Immature natural killer cell (primary cell): ENCODE data around the gene ZNF319. TPM values are rescaled to one million over a fixed set of nuclear protein-coding genes. Genes with fewer than 3 reads are reported as not detected.

Experiments
- DNase-seq, 3 donors: peaks; one replicate each; pipeline ENCODE4 v3.0.0; 2022; ENCODE audit warnings: mixed read lengths in 1 of 3
- H3K27ac Mint-ChIP-seq, 6 donors: one replicate each; pipeline ENCODE4 v1.8.0; 2020; ENCODE audit warnings: mixed read lengths in 6 of 6, mild to moderate bottlenecking in 5 of 6, inconsistent platforms in 4 of 6, moderate library complexity in 3 of 6
- H3K27me3 Mint-ChIP-seq, 3 donors: one replicate each; pipeline ENCODE4 v1.8.0; 2020 to 2021; ENCODE audit warnings: low read depth in 3 of 3, mild to moderate bottlenecking in 3 of 3, mixed read lengths in 3 of 3, moderate library complexity in 3 of 3, inconsistent platforms in 1 of 3
- H3K36me3 Mint-ChIP-seq, 3 donors: one replicate each; pipeline ENCODE4 v1.8.0; 2020; ENCODE audit warnings: mixed read lengths in 3 of 3, inconsistent platforms in 2 of 3, mild to moderate bottlenecking in 2 of 3
- H3K4me1 Mint-ChIP-seq, 2 donors: one replicate each; pipeline ENCODE4 v1.8.0; 2020; ENCODE audit warnings: inconsistent platforms in 2 of 2, mild to moderate bottlenecking in 2 of 2, mixed read lengths in 2 of 2, moderate library complexity in 1 of 2
- H3K4me3 Mint-ChIP-seq, 5 donors: one replicate each; pipeline ENCODE4 v1.8.0; 2020; ENCODE audit warnings: mild to moderate bottlenecking in 5 of 5, mixed read lengths in 5 of 5, inconsistent platforms in 3 of 5, moderate library complexity in 3 of 5
- H3K9me3 Mint-ChIP-seq, 6 donors: one replicate each; pipeline ENCODE4 v1.8.0; 2020; ENCODE audit warnings: mild to moderate bottlenecking in 6 of 6, mixed read lengths in 6 of 6, inconsistent platforms in 4 of 6, moderate library complexity in 3 of 6
- polyA plus RNA-seq, 3 donors: library from polyadenylated mRNA; unstranded; fragments of 300-500 nt; fragmentation: Illumina TruSeq; gene quantifications; one replicate each; pipeline ENCODE4 v1.2.3, GENCODE V29; 2021

Gene ZNF319
- polyA plus RNA-seq, 3 donors from 2014 or later = 6.8 to 31.2 (median 10.3) TPM

- Mint-ChIP-seq H3K4me1 (peaks cover 0 to 2% of the 10 kb centered on the region in 2 donors), H3K36me3 (no peaks in the 10 kb centered on the region), H3K4me3 (no peak overlapping the region), H3K27ac (no peak overlapping the region), H3K9me3 (no peaks in the 10 kb centered on the region), H3K27me3 (peaks cover 0 to 5% (median 4%) of the 10 kb centered on the region in 3 donors)
- DNase-seq = no peak
These were observed 30.7 kb upstream of the ZNF319 start for GRCh38 chr16:58031016-58031800.

GRCh38 chr16:58030136-58030840 lies 29.8 kb upstream of the ZNF319 start:
- peaks cover 0 to 2% of the 10 kb centered on the region in 2 donors for H3K4me1 Mint-ChIP-seq
- no peak overlapping the region for H3K4me3 Mint-ChIP-seq
- H3K27ac Mint-ChIP-seq = no peak overlapping the region
- DNase-seq = no peak
- no peaks in the 10 kb centered on the region for H3K36me3 Mint-ChIP-seq
- peaks cover 0 to 5% (median 4%) of the 10 kb centered on the region in 3 donors for H3K27me3 Mint-ChIP-seq
- no peaks in the 10 kb centered on the region for H3K9me3 Mint-ChIP-seq

- Mint-ChIP-seq H3K9me3 (no peaks in the 10 kb centered on the region), H3K4me1 (peaks cover 8 to 9% of the 10 kb centered on the region in 2 donors), H3K27me3 (peaks cover 0 to 10% (median 8%) of the 10 kb centered on the region in 3 donors), H3K36me3 (no peaks in the 10 kb centered on the region), H3K4me3 (no peak overlapping the region), H3K27ac (no peak overlapping the region)
- DNase-seq = no peak
These were observed 28.9 kb upstream of the ZNF319 start for GRCh38 chr16:58029410-58029809.

- no peak for DNase-seq
- Mint-ChIP-seq H3K9me3 (no peaks in the 10 kb centered on the region), H3K27me3 (peaks cover 0 to 10% (median 8%) of the 10 kb centered on the region in 3 donors), H3K4me3 (no peak overlapping the region), H3K27ac (no peak overlapping the region), H3K36me3 (no peaks in the 10 kb centered on the region), H3K4me1 (peaks cover 9 to 11% of the 10 kb centered on the region in 2 donors)
These were observed 28.1 kb upstream of the ZNF319 start for GRCh38 chr16:58028541-58029070.

GRCh38 chr16:58027916-58028455 lies 27.5 kb upstream of the ZNF319 start:
- peak overlapping the region in 3 of 5 donors; percentile 51 to 61 (median 53) for H3K4me3 Mint-ChIP-seq
- no peaks in the 10 kb centered on the region for H3K9me3 Mint-ChIP-seq
- no peak for DNase-seq
- no peaks in the 10 kb centered on the region for H3K36me3 Mint-ChIP-seq
- peaks cover 9 to 15% of the 10 kb centered on the region in 2 donors for H3K4me1 Mint-ChIP-seq
- H3K27ac Mint-ChIP-seq = no peak overlapping the region
- H3K27me3 Mint-ChIP-seq = peaks cover 0 to 12% (median 8%) of the 10 kb centered on the region in 3 donors

GRCh38 chr16:58027161-58027915 lies 26.9 kb upstream of the ZNF319 start:
- no peak for DNase-seq

GRCh38 chr16:58026705-58027160 lies 26.3 kb upstream of the ZNF319 start:
- H3K4me1 Mint-ChIP-seq = peaks cover 9 to 15% of the 10 kb centered on the region in 2 donors
- peak overlapping the region; percentile 47 to 67 (median 58) for H3K4me3 Mint-ChIP-seq
- no peaks in the 10 kb centered on the region for H3K36me3 Mint-ChIP-seq
- H3K27ac Mint-ChIP-seq = no peak overlapping the region
- DNase-seq = no peak
- H3K9me3 Mint-ChIP-seq = no peaks in the 10 kb centered on the region
- peaks cover 0 to 12% (median 8%) of the 10 kb centered on the region in 3 donors for H3K27me3 Mint-ChIP-seq

More at GRCh38 chr16:58027161-58027915, 26.9 kb upstream of the ZNF319 start:
- Mint-ChIP-seq H3K36me3 (no peaks in the 10 kb centered on the region), H3K27ac (no peak overlapping the region), H3K4me3 (peak overlapping the region in 1 of 5 donors; percentile 67), H3K27me3 (peaks cover 0 to 12% (median 8%) of the 10 kb centered on the region in 3 donors), H3K9me3 (no peaks in the 10 kb centered on the region), H3K4me1 (peaks cover 9 to 15% of the 10 kb centered on the region in 2 donors)

- no peaks in the 10 kb centered on the region for H3K36me3 Mint-ChIP-seq
- peak overlapping the region; percentile 47 to 67 (median 58) for H3K4me3 Mint-ChIP-seq
- peaks cover 9 to 15% of the 10 kb centered on the region in 2 donors for H3K4me1 Mint-ChIP-seq
- peak in 1 of 3 donors; percentile 6 for DNase-seq
- no peak overlapping the region for H3K27ac Mint-ChIP-seq
- no peaks in the 10 kb centered on the region for H3K9me3 Mint-ChIP-seq
- peaks cover 0 to 12% (median 8%) of the 10 kb centered on the region in 3 donors for H3K27me3 Mint-ChIP-seq
These were observed 25.8 kb upstream of the ZNF319 start for GRCh38 chr16:58026139-58026704.

GRCh38 chr16:58025351-58026138 lies 25.1 kb upstream of the ZNF319 start, which contains the start of gene MMP15:
Gene MMP15 (plus strand): TSS chr16:58025754. CDS start chr16:58026351, 597 bp downstream.
- Mint-ChIP-seq H3K27me3 (peaks cover 0 to 13% (median 8%) of the 10 kb centered on the region in 3 donors), H3K4me1 (peaks cover 13 to 17% of the 10 kb centered on the region in 2 donors), H3K36me3 (peaks cover 0 to 3% (median 0%) of the 10 kb centered on the region in 3 donors), H3K27ac (peak within 1 kb of the TSS in 3 of 6 donors; percentile 67 to 72 (median 70)), H3K4me3 (peak within 1 kb of the TSS; percentile 89 to 92 (median 91)), H3K9me3 (no peaks in the 10 kb centered on the region)
- peak in 2 of 3 donors; percentile 28 to 35 for DNase-seq

- Mint-ChIP-seq H3K9me3 (no peaks in the 10 kb centered on the region), H3K4me1 (peaks cover 16 to 20% of the 10 kb centered on the region in 2 donors), H3K27ac (peak overlapping the region in 3 of 6 donors; percentile 67 to 72 (median 70)), H3K36me3 (peaks cover 0 to 4% (median 0%) of the 10 kb centered on the region in 3 donors), H3K27me3 (peaks cover 0 to 13% (median 6%) of the 10 kb centered on the region in 3 donors), H3K4me3 (peak overlapping the region; percentile 89 to 92 (median 91))
- peak in 1 of 3 donors; percentile 26 for DNase-seq
These were observed 24.2 kb upstream of the ZNF319 start for GRCh38 chr16:58024486-58025350.
